ENCODE results near the gene METTL9.
"Not testable (repeated sequence)": the region's sequence is repeated elsewhere in the genome, so short reads cannot be mapped to it uniquely, and the experiment has no call there.

METTL9 gene

DNA sequence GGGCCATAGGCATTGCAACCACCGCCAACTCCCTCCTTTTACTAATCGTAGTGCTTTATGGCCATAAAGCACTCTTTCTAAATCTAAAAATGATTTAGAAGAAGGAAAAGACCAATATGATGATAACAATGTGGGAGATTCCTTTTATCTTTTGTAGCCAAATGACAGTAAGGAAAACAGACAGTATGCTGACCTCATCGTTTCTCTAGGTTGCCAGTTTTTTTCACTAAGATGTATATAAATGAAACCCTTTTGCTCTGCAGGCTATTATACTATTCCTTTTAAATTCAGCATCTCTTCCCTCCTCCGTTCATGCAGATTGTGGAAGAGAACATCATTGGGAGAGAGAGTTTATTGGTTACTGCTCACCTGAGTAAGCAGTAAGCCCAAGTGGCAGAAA lies 89.7 kb downstream of the METTL9 start:
- H3K27ac ChIP-seq, result no peak overlapping the region
- TF ChIP-seq, protein P1, sequence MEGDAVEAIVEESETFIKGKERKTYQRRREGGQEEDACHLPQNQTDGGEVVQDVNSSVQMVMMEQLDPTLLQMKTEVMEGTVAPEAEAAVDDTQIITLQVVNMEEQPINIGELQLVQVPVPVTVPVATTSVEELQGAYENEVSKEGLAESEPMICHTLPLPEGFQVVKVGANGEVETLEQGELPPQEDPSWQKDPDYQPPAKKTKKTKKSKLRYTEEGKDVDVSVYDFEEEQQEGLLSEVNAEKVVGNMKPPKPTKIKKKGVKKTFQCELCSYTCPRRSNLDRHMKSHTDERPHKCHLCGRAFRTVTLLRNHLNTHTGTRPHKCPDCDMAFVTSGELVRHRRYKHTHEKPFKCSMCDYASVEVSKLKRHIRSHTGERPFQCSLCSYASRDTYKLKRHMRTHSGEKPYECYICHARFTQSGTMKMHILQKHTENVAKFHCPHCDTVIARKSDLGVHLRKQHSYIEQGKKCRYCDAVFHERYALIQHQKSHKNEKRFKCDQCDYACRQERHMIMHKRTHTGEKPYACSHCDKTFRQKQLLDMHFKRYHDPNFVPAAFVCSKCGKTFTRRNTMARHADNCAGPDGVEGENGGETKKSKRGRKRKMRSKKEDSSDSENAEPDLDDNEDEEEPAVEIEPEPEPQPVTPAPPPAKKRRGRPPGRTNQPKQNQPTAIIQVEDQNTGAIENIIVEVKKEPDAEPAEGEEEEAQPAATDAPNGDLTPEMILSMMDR (conservative IDR thresholded peaks at IDR 0.05), result no peak
- TF ChIP-seq ZFX (IDR thresholded peaks at IDR 0.05), result no peak

DNA sequence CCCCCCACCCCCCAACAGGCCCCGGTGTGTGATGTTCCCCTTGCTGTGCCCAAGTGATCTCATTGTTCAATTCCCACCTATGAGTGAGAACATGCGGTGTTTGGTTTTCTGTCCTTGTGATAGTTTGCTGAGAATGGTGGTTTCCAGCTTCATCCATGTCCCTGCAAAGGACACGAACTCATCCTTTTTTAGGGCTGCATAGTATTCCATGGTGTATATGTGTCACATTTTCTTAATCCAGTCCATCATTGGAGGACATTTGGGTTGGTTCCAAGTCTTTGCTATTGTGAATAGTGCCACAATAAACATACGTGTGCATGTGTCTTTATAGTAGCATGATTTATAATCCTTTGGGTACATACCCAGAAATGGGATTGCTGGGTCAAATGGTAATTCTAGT lies 91.6 kb downstream of the METTL9 start:
- not testable (repeated sequence) for H3K27ac ChIP-seq

DNA sequence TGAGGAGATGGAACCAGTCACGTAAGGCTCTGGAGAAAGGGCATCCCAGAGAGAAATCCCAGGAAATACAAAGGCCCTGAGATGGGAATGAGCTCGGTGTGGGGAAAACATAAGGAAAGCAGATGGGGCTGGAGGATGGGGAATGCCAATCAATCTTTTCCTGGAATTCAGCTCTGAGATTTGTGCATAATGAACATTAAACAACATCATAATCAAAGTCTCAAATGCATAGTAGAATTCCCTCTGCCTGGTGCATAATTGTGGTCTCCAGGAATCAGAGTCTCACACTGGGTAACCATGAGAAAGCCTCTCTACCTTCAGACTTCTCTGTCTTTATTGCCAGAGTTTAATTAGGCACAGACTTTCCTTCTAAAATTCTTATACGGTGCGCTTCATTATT lies 95.2 kb downstream of the METTL9 start:
- TF ChIP-seq, protein P1 (conservative IDR thresholded peaks at IDR 0.05), result no peak

DNA sequence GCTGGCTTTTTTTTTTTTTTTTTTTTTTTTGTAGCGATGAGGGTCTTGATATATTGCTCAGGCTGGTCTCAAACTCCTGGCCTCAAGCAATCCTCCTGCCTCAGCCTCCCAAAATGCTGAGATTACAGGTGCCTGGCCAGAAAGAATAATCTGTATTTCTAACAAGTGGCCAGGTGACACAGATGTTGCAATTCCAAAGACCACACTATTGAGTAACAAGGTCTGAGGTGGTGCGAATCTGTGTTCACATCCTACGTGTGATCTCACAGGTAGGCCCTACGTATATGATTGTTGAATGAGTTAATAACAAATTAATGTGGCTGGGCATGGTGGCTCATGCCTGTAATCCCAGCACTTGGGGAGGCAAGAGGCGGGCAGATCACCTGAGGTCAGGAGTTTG lies 97.7 kb downstream of the METTL9 start:
- no peak overlapping the region for H3K27ac ChIP-seq
- TF ChIP-seq, protein P1 (conservative IDR thresholded peaks at IDR 0.05), result no peak
- TF ChIP-seq ZFX (IDR thresholded peaks at IDR 0.05), result no peak

More for the DNA sequence above, 95.2 kb downstream of the METTL9 start:
- H3K27ac ChIP-seq, result no peak overlapping the region

DNA sequence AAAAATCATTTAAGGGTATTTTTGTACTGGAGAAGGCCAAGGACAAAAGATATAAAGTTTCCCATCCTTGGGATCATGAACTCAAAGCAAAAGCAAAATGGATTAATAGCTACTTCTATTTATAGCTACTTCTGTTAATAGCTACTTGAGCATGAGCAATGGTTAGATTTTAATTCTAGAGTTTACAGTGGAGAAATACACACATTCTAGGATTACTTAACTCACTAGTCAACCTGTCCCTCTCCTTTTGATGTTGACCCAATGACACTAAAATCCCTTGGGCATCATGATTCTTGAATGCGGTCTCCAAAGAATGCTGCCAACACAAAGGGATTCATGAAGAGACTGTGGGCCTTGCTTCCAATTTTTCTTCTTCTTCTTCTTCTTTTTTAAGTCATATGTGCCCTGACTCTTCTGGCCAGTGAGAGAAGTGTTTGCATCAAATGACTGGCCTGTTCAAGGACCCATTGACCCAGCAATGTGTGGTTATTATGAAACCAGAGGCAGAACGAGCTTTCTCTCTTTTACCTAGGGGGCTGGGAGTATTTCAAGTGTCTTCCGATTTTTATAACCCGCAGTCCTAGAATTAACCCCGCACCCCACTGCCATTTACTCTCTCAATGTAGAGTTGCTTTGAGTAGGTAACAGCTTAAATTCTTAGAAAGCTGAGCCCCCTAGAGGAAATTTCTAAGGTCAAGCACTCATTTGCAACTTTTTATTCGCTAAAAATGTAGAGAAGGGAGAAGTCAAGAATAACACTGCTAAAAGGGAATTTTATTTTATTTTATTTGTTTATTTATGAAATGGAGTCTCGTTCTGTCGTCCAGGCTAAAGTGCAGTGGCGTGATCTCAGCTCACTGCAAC lies 99.0 kb downstream of the METTL9 start:
- TF ChIP-seq ZFX (IDR thresholded peaks at IDR 0.05), result no peak
- TF ChIP-seq, protein P1 (conservative IDR thresholded peaks at IDR 0.05), result no peak
- no peak overlapping the region for H3K27ac ChIP-seq

DNA sequence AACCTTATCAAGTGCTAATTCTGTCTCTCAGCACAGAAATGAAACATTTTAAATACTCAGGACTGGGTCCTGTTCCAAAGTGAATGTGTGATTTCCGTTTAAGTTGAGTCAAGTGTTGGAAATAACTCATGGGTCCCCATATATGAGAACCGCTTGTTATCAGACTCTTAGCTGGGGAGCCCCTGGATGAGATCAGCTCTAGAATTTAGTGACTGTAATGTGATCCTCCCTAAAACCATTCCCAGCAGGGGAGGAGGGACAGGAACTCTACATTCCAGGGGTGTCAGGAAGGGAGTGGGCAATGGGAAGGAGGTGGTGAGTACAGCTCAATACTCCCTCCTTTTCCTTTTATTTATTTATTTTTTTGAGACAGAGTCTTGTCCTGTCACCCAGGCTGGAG lies 101.9 kb downstream of the METTL9 start:
- TF ChIP-seq, protein P1 (conservative IDR thresholded peaks at IDR 0.05), result no peak
- no peak for TF ChIP-seq ZFX (IDR thresholded peaks at IDR 0.05)
- no peak overlapping the region for H3K27ac ChIP-seq

DNA sequence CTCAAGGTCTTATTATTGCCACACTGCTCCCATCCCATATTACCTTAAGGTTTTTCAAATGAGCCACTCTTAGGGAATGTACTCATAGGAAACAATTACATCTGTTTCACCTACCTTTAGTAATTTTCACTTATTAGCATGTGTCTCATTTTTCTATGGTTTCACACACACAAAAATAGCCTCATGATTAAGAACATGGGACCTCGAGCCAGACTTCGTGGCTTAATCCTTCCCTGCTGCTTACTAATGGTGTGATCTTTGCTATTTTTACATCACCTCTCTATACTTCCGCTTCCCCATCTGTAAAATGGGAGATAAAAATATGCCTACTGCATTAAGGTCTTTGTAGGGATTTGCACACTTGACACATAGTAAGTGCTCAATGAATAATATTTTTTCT lies 102.9 kb downstream of the METTL9 start:
- no peak overlapping the region for H3K27ac ChIP-seq
- TF ChIP-seq, protein P1 (conservative IDR thresholded peaks at IDR 0.05), result no peak
- TF ChIP-seq ZFX (IDR thresholded peaks at IDR 0.05), result no peak

DNA sequence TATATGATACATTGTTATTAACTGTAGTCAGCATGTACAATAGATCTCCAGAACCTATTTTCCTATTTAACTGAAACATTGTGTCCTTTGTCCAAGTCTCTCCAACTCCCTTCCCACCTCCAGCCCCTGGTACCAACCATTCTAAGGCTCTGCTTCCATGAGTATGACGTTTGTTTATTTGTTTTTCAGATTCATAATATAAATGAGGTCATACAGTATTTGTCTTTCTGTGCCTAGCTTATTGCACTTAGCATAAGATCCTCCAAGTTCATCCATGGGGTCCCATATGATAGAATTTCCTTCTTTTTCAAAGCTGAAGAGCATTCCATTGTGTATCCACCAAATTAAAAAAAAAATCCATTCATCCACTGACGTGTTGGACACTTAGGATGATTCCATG lies 103.8 kb downstream of the METTL9 start:
- H3K27ac ChIP-seq, result no peak overlapping the region
- no peak for TF ChIP-seq ZFX (IDR thresholded peaks at IDR 0.05)
- TF ChIP-seq, protein P1 (conservative IDR thresholded peaks at IDR 0.05), result no peak
